GM18861 (cell line): ENCODE results near the gene THOC2.
"Not testable (repeated sequence)": the region's sequence is repeated elsewhere in the genome, so short reads cannot be mapped to it uniquely, and the experiment has no call there.

Experiments used
- ATAC-seq: cut with Tn5 transposase; IDR thresholded peaks from one replicate; pipeline ENCODE4 v1.9.1; 2021; ENCODE audit not compliant: unreplicated experiment

Gene THOC2

GRCh38 chrX:123732670-123733363, at the start of gene THOC2:
THOC2 (minus strand) TSS chrX:123733052; CDS start chrX:123733022, 30 bp downstream.
- ATAC-seq, result peak; percentile 47

- ATAC-seq, result not testable (repeated sequence)
Observed at GRCh38 chrX:123781786-123782185, 48.9 kb upstream of the THOC2 start.

- no peak for ATAC-seq
Observed at GRCh38 chrX:123779908-123780396, 47.1 kb upstream of the THOC2 start.

- no peak for ATAC-seq
Observed at GRCh38 chrX:123773258-123773988, 40.6 kb upstream of the THOC2 start.

GRCh38 chrX:123771449-123772064, 38.7 kb upstream of the THOC2 start:
- ATAC-seq, result peak; percentile 98

- peak; percentile 57 for ATAC-seq
Observed at GRCh38 chrX:123764967-123765871, 32.4 kb upstream of the THOC2 start.

GRCh38 chrX:123759849-123760248, 27.0 kb upstream of the THOC2 start:
- ATAC-seq, result not testable (repeated sequence)

- not testable (repeated sequence) for ATAC-seq
Observed at GRCh38 chrX:123757794-123758193, 24.9 kb upstream of the THOC2 start.

GRCh38 chrX:123756320-123756719, 23.5 kb upstream of the THOC2 start:
- no peak for ATAC-seq

GRCh38 chrX:123755107-123755506, 22.3 kb upstream of the THOC2 start:
- no peak for ATAC-seq

- no peak for ATAC-seq
Observed at GRCh38 chrX:123753656-123754350, 21.0 kb upstream of the THOC2 start.

- ATAC-seq, result no peak
Observed at GRCh38 chrX:123749643-123750042, 16.8 kb upstream of the THOC2 start.

GRCh38 chrX:123745511-123745910, 12.7 kb upstream of the THOC2 start:
- no peak for ATAC-seq

GRCh38 chrX:123743312-123743711, 10.5 kb upstream of the THOC2 start:
- ATAC-seq, result no peak

- no peak for ATAC-seq
Observed at GRCh38 chrX:123742440-123742839, 9.6 kb upstream of the THOC2 start.

- no peak for ATAC-seq
Observed at GRCh38 chrX:123740536-123740935, 7.7 kb upstream of the THOC2 start.

GRCh38 chrX:123740006-123740405, 7.2 kb upstream of the THOC2 start:
- ATAC-seq, result no peak

- no peak for ATAC-seq
Observed at GRCh38 chrX:123739474-123739873, 6.6 kb upstream of the THOC2 start.

GRCh38 chrX:123738378-123738940, 5.6 kb upstream of the THOC2 start:
- ATAC-seq, result no peak
